Effector CD4-positive, alpha-beta T cell (primary cell): ENCODE measurements around the gene CCDC12.
"Not testable (repeated sequence)": the region's sequence is repeated elsewhere in the genome, so short reads cannot be mapped to it uniquely, and the experiment has no call there.

Experiments
- DNase-seq: peaks from one replicate; pipeline ENCODE4 v3.0.0-alpha.2; 2020

CCDC12 gene

DNA sequence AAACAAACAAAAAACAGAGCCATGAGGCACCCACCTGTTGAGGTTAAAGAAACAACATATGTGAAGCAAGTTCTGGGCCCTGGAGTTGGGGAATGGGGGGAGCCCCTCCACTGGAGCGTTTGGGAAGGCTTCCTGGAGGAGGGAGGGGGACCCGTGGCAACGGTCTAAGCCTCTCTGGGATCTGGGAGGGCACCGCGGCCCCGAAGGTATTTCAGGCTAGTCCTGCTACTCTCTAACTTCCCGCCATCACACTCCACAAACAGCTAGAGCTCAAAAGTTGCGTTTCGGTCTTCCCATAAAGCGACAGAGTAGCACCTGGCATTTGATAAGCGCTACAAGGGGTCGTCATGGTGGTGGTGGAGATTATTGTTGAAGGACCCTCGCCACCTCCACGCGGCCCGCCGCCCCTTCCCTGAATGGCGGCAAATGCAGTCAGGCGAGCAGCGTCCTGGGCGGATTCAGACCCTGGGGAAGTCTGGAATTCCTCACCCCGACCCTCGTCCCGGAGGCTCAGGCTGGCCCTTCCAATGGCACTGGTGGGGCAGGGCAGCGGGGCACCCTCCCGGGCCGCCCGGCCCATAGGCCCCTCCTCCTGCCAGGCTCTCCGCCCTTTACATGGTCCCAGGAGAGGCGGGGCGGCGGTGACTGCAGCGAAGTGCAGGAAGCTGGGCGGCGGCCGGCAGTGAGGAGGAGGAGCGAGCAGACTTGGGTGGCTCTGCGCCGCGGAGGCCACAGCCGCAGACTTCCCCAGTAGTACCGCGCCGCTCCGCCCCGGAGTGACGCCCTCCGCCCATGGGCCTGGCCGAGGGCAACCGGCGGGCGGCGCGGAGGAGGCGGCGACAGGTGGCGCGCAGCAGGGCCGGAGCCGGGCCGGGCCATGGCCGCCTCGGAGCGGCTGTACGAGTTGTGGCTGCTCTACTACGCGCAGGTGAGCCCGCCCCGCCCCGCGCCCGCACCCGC, 2.7 kb upstream of the CCDC12 start, which contains the start of gene NBEAL2:
Gene NBEAL2 (plus strand): TSS at position 682 of the 960 bp plus-strand sequence. CDS start 196 bp downstream, at position 878.
- DNase-seq: peak; percentile 93

- DNase-seq: no peak
These were observed 1.8 kb upstream of the CCDC12 start for GRCh38 chr3:46978381-46978780.

DNA sequence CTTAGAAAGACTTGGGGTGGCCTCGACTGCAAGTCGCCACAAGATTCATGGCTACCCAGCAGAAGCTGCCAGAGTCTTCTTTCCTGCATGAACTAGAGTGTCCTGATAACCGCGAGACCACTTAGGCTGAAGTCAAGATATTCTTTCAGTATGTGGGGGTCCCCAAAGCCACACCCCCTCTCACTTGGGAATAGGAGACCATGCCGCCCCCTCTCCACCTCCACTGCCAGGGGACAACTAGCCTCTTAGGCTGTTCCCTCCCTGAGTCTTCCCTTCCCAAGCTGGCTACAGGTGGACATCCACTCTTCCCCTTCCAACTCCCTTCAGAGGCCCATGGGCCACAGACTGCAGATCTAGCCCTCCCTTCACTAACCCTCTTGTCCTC, 1.3 kb upstream of the CCDC12 start:
- no peak for DNase-seq

- no peak for DNase-seq
These were observed 1.9 kb downstream of the CCDC12 start for GRCh38 chr3:46974421-46975171.

DNA sequence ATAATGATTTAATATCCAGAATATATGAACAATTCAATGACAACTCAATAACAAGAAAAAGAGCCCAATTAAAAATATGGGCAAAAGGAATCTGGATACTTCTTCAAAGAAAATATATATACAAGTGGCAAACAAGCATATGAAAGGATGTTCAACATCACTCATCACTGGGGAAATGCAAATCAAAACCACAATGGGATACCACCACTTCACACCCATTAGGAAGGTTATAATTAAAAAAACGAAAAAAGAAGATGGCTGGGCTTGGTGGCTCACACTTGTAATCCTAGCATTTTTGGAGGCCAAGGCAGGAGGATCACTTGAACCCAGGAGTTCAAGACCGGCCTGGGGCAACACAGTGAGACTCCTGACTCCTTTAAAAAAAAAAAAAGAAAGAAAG, 4.1 kb downstream of the CCDC12 start:
- no peak for DNase-seq

DNA sequence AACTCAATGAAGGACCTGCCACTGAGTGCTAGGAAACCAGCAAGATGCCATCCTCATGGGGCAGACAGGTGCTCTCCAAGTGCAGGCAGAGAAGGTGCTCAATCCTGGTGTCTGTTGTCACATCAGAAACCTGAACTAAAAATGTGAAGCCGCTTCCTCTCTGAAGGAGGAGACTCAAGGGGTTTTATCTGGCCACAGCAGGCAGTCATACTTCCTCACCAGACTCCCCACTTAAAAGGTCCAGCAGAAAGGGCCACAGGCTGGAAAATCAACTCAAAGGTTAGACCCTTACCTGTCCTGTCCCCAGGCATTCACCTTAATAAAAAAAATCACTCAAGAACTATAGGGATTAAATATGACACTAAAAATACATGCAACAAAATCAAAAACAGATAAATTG, 4.8 kb downstream of the CCDC12 start:
- DNase-seq: no peak

GRCh38 chr3:46971151-46971550, 5.4 kb downstream of the CCDC12 start:
- DNase-seq: no peak

- no peak for DNase-seq
These were observed 6.0 kb downstream of the CCDC12 start for GRCh38 chr3:46970391-46971091.

GRCh38 chr3:46968783-46969428, 7.6 kb downstream of the CCDC12 start:
- DNase-seq: no peak

- no peak for DNase-seq
These were observed 9.7 kb downstream of the CCDC12 start for GRCh38 chr3:46966811-46967210.

DNA sequence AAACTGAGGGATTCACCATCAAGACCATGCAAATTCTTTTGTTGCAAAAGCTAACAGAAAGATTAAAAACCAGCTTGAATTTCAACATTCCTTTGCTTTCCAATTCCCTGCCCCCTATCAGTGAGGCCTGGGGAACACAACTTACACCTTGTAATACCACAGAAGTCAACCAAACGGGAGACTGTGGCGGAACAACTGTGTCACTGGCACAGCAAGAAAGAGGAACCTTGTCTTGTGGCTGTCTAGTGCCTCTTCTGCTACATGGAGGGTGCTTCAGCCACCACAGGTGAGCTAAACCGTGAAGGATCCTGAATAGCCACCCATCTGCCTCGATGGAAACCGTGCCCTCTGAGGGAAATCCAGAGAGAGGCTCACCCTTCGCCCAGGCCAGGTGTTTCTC, 11.4 kb downstream of the CCDC12 start:
- DNase-seq: no peak

DNA sequence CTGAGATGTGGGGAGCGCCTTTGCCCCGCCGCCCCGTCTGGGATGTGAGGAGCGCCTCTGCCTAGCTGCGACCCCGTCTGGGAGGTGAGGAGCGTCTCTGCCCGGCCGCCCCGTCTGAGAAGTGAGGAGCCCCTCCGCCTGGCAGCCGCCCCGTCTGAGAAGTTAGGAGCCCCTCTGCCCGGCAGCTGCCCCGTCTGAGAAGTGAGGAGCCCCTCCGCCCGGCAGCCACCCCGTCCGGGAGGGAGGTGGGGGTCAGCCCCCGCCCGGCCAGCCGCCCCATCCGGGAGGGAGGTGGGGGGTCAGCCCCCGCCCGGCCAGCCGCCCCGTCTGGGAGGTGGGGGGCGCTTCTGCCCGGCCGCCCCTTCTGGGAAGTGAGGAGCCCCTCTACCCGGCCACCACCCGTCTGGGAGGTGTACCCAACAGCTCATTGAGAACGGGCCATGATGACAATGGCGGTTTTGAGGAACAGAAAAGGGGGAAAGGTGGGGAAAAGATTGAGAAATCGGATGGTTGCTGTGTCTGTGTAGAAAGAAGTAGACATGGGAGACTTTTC, 12.4 kb downstream of the CCDC12 start:
- not testable (repeated sequence) for DNase-seq

DNA sequence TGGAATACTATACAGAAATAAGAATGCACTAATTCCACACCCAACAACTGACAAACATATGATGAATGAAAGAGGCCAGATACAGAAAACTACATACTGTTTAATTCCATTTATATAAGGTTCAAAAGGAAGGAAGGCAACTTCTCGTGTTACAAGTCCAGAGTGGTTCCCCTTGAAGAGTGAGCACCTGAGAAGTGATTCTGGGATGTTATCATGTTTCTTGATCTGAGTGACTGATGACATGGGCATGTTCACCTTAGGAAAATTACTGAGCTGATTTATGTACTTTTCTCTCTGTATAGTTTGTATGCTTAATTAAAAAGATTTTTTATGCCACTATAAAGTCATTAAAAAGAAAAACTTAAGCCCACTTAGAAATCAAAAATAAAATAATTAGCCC, 13.6 kb downstream of the CCDC12 start:
- no peak for DNase-seq

- DNase-seq: no peak
These were observed 14.1 kb downstream of the CCDC12 start for GRCh38 chr3:46962427-46962826.

- no peak for DNase-seq
These were observed 15.7 kb downstream of the CCDC12 start for GRCh38 chr3:46960835-46961234.

DNA sequence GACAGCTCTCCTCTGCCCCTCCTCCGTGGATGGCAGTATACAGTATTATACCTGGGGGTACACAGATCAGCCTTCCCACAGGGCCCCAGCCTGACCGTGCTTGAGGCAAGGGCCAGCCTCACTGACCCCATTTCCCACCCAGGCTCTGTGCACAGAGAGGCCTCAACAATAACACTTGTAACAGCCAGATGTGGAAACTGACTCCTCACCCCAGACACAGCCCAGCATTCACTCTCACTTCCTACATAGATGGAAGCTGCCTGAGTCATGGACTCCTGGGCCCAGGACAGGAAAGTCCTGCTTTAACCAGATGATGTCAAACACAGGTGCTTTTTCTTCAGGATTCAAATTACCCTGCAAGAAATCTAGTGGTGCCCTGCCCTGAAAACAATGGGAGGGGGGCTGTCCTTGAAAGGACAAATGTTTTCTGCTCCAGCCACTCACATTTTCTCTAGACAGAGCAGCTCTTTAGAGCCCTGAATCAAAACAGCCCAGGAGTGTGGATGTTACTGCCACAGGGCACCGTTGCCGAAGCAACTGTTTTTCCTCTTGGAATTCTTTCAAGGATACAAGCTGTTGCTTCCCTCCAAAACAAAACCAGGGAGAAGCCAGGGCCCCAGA, 16.4 kb downstream of the CCDC12 start:
- no peak for DNase-seq

DNA sequence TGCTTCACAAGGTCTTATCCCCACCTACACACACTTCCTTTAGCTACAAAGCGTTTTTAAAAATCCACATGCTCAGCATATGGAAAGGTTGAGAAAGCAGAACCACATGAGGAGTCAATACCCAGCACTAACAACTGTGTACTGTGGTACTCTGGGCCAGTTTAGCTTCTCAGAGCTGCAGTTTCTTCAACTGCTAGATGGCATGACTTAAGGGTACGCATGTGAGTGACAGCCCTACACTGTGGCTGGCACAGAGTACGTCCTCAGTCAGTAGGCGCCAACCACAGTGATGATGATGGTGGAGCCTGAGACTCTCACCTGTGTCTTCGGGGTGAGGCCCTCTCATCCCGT, 17.4 kb downstream of the CCDC12 start:
- no peak for DNase-seq

- DNase-seq: no peak
These were observed 17.9 kb downstream of the CCDC12 start for GRCh38 chr3:46958467-46959160.

DNA sequence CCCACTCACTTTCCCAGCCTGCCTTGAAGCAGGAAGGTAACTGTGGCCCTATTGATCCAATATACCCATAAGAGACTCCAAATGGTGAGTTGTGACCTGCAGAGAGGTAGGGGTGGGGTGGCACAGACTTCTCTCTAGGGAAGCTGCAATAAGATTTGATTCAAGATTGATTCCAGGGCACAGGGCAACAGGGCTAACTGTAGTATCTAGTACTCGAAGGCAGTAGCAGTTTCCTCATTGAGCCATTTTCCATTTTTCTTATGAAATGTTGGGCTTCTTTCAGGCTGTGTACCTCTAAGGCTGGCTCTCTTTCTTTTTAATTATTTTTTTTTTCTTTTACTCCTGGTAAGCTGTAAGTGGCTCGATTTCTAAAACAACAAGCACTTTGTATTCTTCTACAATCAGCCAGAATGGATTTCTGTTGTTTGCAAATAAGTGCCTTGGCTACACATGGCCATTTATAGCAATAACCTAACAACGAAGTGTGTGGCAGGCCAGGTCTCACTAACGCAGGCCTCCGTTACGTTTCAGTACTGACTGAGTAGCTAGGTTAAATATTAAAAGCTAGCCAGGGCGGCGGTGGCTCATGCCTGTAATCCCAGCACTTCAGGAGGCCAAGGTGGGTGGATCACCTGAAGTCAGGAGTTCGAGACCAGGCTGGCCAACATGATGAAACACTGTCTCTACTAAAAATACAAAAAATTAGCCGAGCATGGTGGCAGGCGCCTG, 19.3 kb downstream of the CCDC12 start:
- no peak for DNase-seq

- no peak for DNase-seq
These were observed 20.7 kb downstream of the CCDC12 start for GRCh38 chr3:46955801-46956259.

DNA sequence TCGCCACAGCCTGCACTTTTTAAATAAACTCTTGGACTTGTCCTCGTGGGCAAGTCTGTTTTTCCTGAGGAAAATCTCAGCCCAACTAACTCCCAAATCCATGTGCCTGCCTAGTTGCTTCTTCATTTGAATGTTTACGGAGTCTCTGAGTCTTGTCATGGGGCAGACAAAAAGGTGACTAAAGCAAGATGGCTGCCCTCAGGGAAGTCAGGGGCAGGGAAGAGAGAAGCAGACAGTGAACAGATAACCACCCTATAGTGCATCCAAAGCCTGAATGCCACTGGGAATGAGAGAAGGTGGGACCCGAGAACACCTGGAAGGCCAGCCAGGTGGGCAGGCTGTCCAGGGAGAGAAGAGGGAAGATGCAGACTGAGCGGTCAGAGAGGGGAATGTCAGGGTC, 21.4 kb downstream of the CCDC12 start:
- no peak for DNase-seq
